ENCODE data around the gene GFOD2. TPM values are rescaled to one million over a fixed set of nuclear protein-coding genes. Genes with fewer than 3 reads are reported as not detected.

Gene GFOD2
- total and polyA plus RNA-seq, 2 experiments from 2014 or later, result 9.8 to 12.4 TPM

- no peak overlapping the region for H3K27ac ChIP-seq
- no peak overlapping the region for H3K4me2 ChIP-seq
- no peak for DNase-seq (ENCODE audit: low spot score)
- H3K36me3 ChIP-seq (replicated peaks; ENCODE audit: insufficient read depth, low read depth), result no peaks in the 10 kb centered on the region
- no peaks in the 10 kb centered on the region for H3K27me3 ChIP-seq
- TF ChIP-seq EZH2 (IDR thresholded peaks at IDR 0.05; ENCODE audit: borderline replicate concordance), result no peak
- TF ChIP-seq CTCF (IDR thresholded peaks at IDR 0.05; ENCODE audit: poor library complexity), result no peak
- no peak for TF ChIP-seq EZH2phosphoT487 (IDR thresholded peaks at IDR 0.05; ENCODE audit: low read depth, severe bottlenecking, unreplicated experiment)
- H3K4me1 ChIP-seq (ENCODE audit: insufficient read depth), result peaks cover 7% of the 10 kb centered on the region
- no peaks in the 10 kb centered on the region for H4K20me1 ChIP-seq (ENCODE audit: insufficient read depth, poor library complexity, severe bottlenecking)
- H3K79me2 ChIP-seq, result no peaks in the 10 kb centered on the region
- no peak overlapping the region for H3K4me3 ChIP-seq
- WGBS (ENCODE audit: low lambda C conversion rate, missing lambda C conversion rate), result 88% methylated on average over 4 of the region's 4 CpGs
- no peaks in the 10 kb centered on the region for H3K9me3 ChIP-seq (ENCODE audit: low read depth)
- no peak overlapping the region for H2AFZ ChIP-seq
- no peaks in the 10 kb centered on the region for H3K9me2 ChIP-seq (replicated peaks; ENCODE audit: insufficient read depth)
These were observed 42.6 kb downstream of the GFOD2 start for GRCh38 chr16:67676516-67676915.

DNA sequence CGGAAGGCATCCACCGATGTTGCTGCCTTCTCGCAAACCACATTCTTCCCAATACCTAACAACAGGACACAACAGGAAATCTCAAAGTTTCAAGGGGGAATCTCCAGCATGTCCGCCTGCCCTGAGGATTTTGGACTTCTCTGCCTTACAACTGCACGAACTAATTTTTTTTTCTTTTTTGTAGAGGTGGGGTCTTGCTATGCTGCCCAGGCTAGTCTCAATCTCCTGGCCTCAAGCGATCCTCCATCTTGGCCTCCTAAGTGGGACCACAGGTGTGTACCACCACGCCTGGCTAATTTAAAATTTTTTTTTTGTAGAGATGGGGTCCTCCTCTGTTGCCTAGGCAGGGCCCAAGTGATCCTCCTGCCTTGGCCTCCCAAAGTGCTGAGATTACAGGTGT, 43.1 kb downstream of the GFOD2 start:
- Histone ChIP-seq H3K9me3 (ENCODE audit: low read depth) (no peaks in the 10 kb centered on the region), H3K4me1 (ENCODE audit: insufficient read depth) (peaks cover 7% of the 10 kb centered on the region), H3K36me3 (replicated peaks; ENCODE audit: insufficient read depth, low read depth) (no peaks in the 10 kb centered on the region), H3K9me2 (replicated peaks; ENCODE audit: insufficient read depth) (no peaks in the 10 kb centered on the region), H3K79me2 (no peaks in the 10 kb centered on the region), H3K4me2 (no peak overlapping the region), H3K27ac (no peak overlapping the region), H4K20me1 (ENCODE audit: insufficient read depth, poor library complexity, severe bottlenecking) (no peaks in the 10 kb centered on the region), H3K27me3 (no peaks in the 10 kb centered on the region), H2AFZ (no peak overlapping the region), H3K4me3 (no peak overlapping the region)
- TF ChIP-seq EZH2phosphoT487 (IDR thresholded peaks at IDR 0.05; ENCODE audit: low read depth, severe bottlenecking, unreplicated experiment) (no peak), CTCF (IDR thresholded peaks at IDR 0.05; ENCODE audit: poor library complexity) (no peak), EZH2 (IDR thresholded peaks at IDR 0.05; ENCODE audit: borderline replicate concordance) (no peak)
- DNase-seq (ENCODE audit: low spot score), result no peak
- 98% methylated on average over 7 of the region's 7 CpGs for WGBS (ENCODE audit: low lambda C conversion rate, missing lambda C conversion rate)

DNA sequence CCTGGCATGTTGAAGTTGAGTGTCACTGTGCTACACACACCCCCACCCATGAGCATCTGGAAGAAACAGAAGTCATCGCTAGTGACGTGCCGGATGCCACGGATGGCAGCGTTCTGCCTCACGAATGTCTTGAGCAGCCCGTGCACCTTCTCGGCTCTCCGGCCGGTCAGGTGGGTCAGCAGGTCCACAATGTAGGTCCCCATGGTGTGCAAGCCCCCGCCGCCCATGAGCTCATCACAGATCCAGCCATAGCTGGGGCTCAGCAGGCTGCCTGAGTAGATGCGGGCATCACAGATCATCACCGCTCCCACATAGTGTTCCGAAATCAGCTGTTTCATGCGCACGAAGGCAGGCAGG, 43.6 kb downstream of the GFOD2 start:
- Histone ChIP-seq H3K27me3 (no peaks in the 10 kb centered on the region), H3K9me3 (ENCODE audit: low read depth) (no peaks in the 10 kb centered on the region), H3K4me3 (no peak overlapping the region), H4K20me1 (ENCODE audit: insufficient read depth, poor library complexity, severe bottlenecking) (no peaks in the 10 kb centered on the region), H3K4me1 (ENCODE audit: insufficient read depth) (peaks cover 7% of the 10 kb centered on the region), H3K79me2 (no peaks in the 10 kb centered on the region), H3K36me3 (replicated peaks; ENCODE audit: insufficient read depth, low read depth) (no peaks in the 10 kb centered on the region), H2AFZ (no peak overlapping the region), H3K27ac (no peak overlapping the region), H3K4me2 (no peak overlapping the region), H3K9me2 (replicated peaks; ENCODE audit: insufficient read depth) (no peaks in the 10 kb centered on the region)
- DNase-seq (ENCODE audit: low spot score), result no peak
- TF ChIP-seq EZH2 (IDR thresholded peaks at IDR 0.05; ENCODE audit: borderline replicate concordance), result no peak
- TF ChIP-seq EZH2phosphoT487 (IDR thresholded peaks at IDR 0.05; ENCODE audit: low read depth, severe bottlenecking, unreplicated experiment), result no peak
- no peak for TF ChIP-seq CTCF (IDR thresholded peaks at IDR 0.05; ENCODE audit: poor library complexity)
- 98% methylated on average over 17 of the region's 17 CpGs for WGBS (ENCODE audit: low lambda C conversion rate, missing lambda C conversion rate)

Data from hepatocyte (in vitro differentiated cells).